Femur (tissue), 1 donor: Measurements from ENCODE around the gene SLC36A4.
"Not testable (repeated sequence)": the region's sequence is repeated elsewhere in the genome, so short reads cannot be mapped to it uniquely, and the experiment has no call there.

Experiments
- DNase-seq: peaks from one replicate; pipeline ENCODE4 v3.0.0-alpha.2; 2017

SLC36A4 gene

GRCh38 chr11:93197380-93198214 lies at the start of gene SLC36A4:
Gene SLC36A4 (minus strand): TSS chr11:93197991. CDS start chr11:93197832, 159 bp downstream.
- peak; percentile 92 for DNase-seq

GRCh38 chr11:93246790-93247189 lies 49.0 kb upstream of the SLC36A4 start:
- not testable (repeated sequence) for DNase-seq

- no peak for DNase-seq
Observed at GRCh38 chr11:93244018-93244417, 46.2 kb upstream of the SLC36A4 start.

GRCh38 chr11:93239966-93240365 lies 42.2 kb upstream of the SLC36A4 start:
- DNase-seq, result no peak

GRCh38 chr11:93238956-93239355 lies 41.2 kb upstream of the SLC36A4 start:
- no peak for DNase-seq

- DNase-seq, result peak; percentile 25
Observed at GRCh38 chr11:93236741-93237675, 39.2 kb upstream of the SLC36A4 start.

GRCh38 chr11:93234602-93235207 lies 36.9 kb upstream of the SLC36A4 start:
- DNase-seq, result peak; percentile 85

- DNase-seq, result no peak
Observed at GRCh38 chr11:93229876-93230275, 32.1 kb upstream of the SLC36A4 start.

- no peak for DNase-seq
Observed at GRCh38 chr11:93225662-93226061, 27.9 kb upstream of the SLC36A4 start.

- DNase-seq, result no peak
Observed at GRCh38 chr11:93221539-93221938, 23.7 kb upstream of the SLC36A4 start.

GRCh38 chr11:93220078-93220477 lies 22.3 kb upstream of the SLC36A4 start:
- no peak for DNase-seq

GRCh38 chr11:93219440-93219839 lies 21.6 kb upstream of the SLC36A4 start:
- no peak for DNase-seq

- DNase-seq, result no peak
Observed at GRCh38 chr11:93216511-93217101, 18.8 kb upstream of the SLC36A4 start.

- no peak for DNase-seq
Observed at GRCh38 chr11:93213622-93214021, 15.8 kb upstream of the SLC36A4 start.

- no peak for DNase-seq
Observed at GRCh38 chr11:93212094-93212493, 14.3 kb upstream of the SLC36A4 start.

GRCh38 chr11:93209466-93209865 lies 11.7 kb upstream of the SLC36A4 start:
- no peak for DNase-seq

GRCh38 chr11:93208663-93209270 lies 11.0 kb upstream of the SLC36A4 start:
- DNase-seq, result no peak

- no peak for DNase-seq
Observed at GRCh38 chr11:93199616-93200015, 1.8 kb upstream of the SLC36A4 start.

- DNase-seq, result no peak
Observed at GRCh38 chr11:93198215-93198845, 539 bp upstream of the SLC36A4 start.

- no peak for DNase-seq
Observed at GRCh38 chr11:93196816-93197379, 893 bp downstream of the SLC36A4 start.

- no peak for DNase-seq
Observed at GRCh38 chr11:93194673-93195291, 3.0 kb downstream of the SLC36A4 start.
